Ascending aorta (tissue), 2 donors: ENCODE measurements around the gene CCDC74B. TPM values are rescaled to one million over a fixed set of nuclear protein-coding genes. Genes with fewer than 3 reads are reported as not detected.
"Not testable (repeated sequence)": the region's sequence is repeated elsewhere in the genome, so short reads cannot be mapped to it uniquely, and the experiment has no call there.

Experiments used
- DNase-seq, 2 donors: peaks; one replicate each; pipeline ENCODE4 v3.0.0-alpha.2; 2019; ENCODE audit warnings: low spot score in 2 of 2
- H3K27ac ChIP-seq, 2 donors: fragments of 200-600 bp; sonication (generic); one replicate each; pipeline ENCODE4 v1.5.1; 2016 to 2017; ENCODE audit warnings: mild to moderate bottlenecking in 1 of 2
- H3K27me3 ChIP-seq: fragments of 200-600 bp; sonication (generic); one replicate; pipeline ENCODE4 v1.5.1; 2017
- H3K36me3 ChIP-seq, 2 donors: fragments of 200-600 bp; sonication (generic); one replicate each; pipeline ENCODE4 v1.5.1; 2016
- H3K4me1 ChIP-seq, 2 donors: fragments of 200-600 bp; sonication (generic); one replicate each; pipeline ENCODE4 v1.5.1; 2016 to 2017; ENCODE audit warnings: mild to moderate bottlenecking in 1 of 2
- H3K4me3 ChIP-seq, 2 donors: fragments of 200-600 bp; sonication (generic); one replicate each; pipeline ENCODE4 v1.5.1; 2016 to 2017; ENCODE audit warnings: mild to moderate bottlenecking in 1 of 2
- H3K9me3 ChIP-seq, 2 donors: fragments of 200-600 bp; sonication (generic); one replicate each; pipeline ENCODE4 v1.5.1; 2016
- intact Hi-C: fragments of 100-400 bp; cut with DNase I; formaldehyde crosslinking; loops from one replicate; pipeline ENCODE4 v1.15.1; 2023
- total RNA-seq: library from RNA; depleted of rRNA; stranded (reverse); fragments of >200 nt; gene quantifications from one replicate; pipeline ENCODE4 v1.1.0, GENCODE V29; 2016
- TF ChIP-seq, protein P1 (sequence below), 3 experiments: fragments of 200-600 bp in 2 of 3; fragments of 450-650 bp in 1 of 3; sonication (generic) in 2 of 3; IDR thresholded peaks; one replicate each; pipeline ENCODE4 v1.5.1; 2016 to 2019; ENCODE audit warnings: antibody characterized with exemption in 3 of 3, mild to moderate bottlenecking in 1 of 3, moderate library complexity in 1 of 3

Gene CCDC74B
- total RNA-seq, 1 donor from 2014 or later, result 2.3 TPM

- intact Hi-C loops, result no loop called here
- Histone ChIP-seq H3K36me3 (peaks cover 31 to 32% of the 10 kb centered on the region in 2 donors), H3K27ac (no peak overlapping the region), H3K9me3 (no peaks in the 10 kb centered on the region), H3K27me3 (no peaks in the 10 kb centered on the region), H3K4me3 (no peak overlapping the region), H3K4me1 (peaks cover 0 to under 1% of the 10 kb centered on the region in 2 donors)
- TF ChIP-seq, protein P1, sequence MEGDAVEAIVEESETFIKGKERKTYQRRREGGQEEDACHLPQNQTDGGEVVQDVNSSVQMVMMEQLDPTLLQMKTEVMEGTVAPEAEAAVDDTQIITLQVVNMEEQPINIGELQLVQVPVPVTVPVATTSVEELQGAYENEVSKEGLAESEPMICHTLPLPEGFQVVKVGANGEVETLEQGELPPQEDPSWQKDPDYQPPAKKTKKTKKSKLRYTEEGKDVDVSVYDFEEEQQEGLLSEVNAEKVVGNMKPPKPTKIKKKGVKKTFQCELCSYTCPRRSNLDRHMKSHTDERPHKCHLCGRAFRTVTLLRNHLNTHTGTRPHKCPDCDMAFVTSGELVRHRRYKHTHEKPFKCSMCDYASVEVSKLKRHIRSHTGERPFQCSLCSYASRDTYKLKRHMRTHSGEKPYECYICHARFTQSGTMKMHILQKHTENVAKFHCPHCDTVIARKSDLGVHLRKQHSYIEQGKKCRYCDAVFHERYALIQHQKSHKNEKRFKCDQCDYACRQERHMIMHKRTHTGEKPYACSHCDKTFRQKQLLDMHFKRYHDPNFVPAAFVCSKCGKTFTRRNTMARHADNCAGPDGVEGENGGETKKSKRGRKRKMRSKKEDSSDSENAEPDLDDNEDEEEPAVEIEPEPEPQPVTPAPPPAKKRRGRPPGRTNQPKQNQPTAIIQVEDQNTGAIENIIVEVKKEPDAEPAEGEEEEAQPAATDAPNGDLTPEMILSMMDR (IDR thresholded peaks at IDR 0.05), result no peak
- DNase-seq, result peak in 1 of 2 donors; percentile 45
Measured at GRCh38 chr2:130150181-130151144, 5.6 kb upstream of the CCDC74B start.

- intact Hi-C loops, H3K27me3 ChIP-seq, H3K4me3 ChIP-seq, H3K27ac ChIP-seq, H3K9me3 ChIP-seq, H3K4me1 ChIP-seq: not testable (repeated sequence)
- peaks cover 15 to 16% of the 10 kb centered on the region in 2 donors for H3K36me3 ChIP-seq
- DNase-seq, result peak in 1 of 2 donors; percentile 18
Measured at GRCh38 chr2:130148515-130148914, 3.6 kb upstream of the CCDC74B start.

GRCh38 chr2:130143266-130144039 lies 1.5 kb downstream of the CCDC74B start:
- peak in 1 of 2 donors; percentile 44 for DNase-seq
- H3K27me3 ChIP-seq, intact Hi-C loops, H3K9me3 ChIP-seq, H3K27ac ChIP-seq, H3K36me3 ChIP-seq, H3K4me1 ChIP-seq: not testable (repeated sequence)
- H3K4me3 ChIP-seq, result peak overlapping the region in 1 of 2 donors; percentile 61

DNA sequence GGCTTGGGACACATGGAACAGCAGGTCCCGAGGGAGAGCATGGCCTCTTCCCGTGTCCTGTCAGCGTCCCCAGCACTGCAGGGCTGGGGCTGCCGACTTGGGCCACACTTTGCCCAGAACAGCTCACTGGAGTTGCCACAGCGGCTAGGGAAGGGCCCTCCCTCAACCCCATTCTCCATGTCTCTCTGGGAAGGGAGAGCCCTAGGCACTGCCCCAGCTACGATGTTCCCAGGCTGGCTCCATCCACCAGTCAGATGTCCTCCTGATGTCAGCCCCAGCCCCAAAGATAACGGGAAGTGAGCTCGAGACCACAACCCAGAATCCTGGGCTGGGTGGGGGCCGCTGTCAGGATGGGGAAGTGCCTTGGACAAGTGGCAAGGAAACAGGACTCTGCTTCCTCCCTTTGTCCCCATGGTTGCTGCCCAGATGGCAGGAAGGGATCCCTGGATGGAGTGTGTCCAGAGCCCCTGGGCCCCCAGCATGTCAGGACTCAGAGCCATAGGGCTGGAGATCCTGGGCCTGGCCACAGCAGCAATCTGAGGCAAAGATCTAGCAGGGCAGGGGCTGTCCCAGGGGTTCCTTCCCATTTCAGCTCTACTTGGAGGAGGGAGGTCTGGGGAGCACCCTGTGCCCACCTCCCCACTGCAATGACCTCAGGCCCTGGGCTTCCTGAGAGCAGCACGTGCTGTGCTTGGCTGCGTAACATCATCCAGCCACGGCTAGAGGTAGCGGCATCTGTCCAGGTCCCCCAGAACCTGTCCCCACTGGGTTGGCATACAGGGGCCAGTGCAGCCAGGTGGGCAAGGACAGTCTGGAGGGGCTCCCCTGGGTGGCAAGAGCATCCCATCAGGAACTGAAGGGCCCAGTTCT lies 2.3 kb downstream of the CCDC74B start:
- DNase-seq, result peak in 1 of 2 donors; percentile 35
- H3K27ac ChIP-seq, H3K4me1 ChIP-seq, H3K9me3 ChIP-seq, H3K27me3 ChIP-seq, H3K36me3 ChIP-seq, intact Hi-C loops, H3K4me3 ChIP-seq: not testable (repeated sequence)

DNA sequence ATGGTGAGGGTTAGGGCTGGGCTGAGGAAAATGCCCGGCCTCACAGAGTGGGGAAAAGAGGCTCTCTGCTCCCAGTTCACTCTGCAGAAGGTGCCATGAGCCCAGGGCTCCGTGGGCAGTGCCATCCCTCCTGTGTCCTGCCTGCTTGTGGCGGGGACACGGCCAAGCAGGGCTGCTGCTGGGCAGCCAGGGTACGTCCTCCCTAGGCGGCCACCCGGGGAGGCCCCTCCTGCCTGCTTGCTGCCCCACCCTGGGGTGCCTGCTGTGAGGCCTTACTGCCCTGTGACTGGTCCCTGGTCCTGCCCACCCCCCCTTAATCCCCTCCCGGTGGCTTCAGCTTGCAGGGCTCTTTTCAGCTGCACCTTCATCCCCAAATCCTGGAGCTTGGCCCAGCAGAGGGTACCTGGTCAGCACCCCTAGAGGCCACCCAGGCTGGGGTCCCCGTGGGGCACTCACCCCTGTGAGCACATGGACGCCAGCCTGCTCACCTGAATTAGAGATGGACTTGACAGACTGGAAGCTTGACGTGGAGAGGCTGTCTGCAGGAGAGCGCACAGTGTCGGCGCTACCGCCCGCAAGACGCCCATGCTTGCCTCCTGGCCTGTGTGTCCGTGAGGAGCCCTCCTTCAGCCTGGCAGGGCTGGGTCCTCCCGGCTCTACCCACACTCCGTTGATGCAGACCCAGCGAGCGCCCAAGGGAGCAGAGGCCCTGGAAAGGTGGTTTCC lies 3.1 kb downstream of the CCDC74B start:
- H3K27ac ChIP-seq, H3K36me3 ChIP-seq, H3K27me3 ChIP-seq, H3K4me1 ChIP-seq, H3K4me3 ChIP-seq, H3K9me3 ChIP-seq, intact Hi-C loops: not testable (repeated sequence)
- DNase-seq, result peak in 1 of 2 donors; percentile 44

DNA sequence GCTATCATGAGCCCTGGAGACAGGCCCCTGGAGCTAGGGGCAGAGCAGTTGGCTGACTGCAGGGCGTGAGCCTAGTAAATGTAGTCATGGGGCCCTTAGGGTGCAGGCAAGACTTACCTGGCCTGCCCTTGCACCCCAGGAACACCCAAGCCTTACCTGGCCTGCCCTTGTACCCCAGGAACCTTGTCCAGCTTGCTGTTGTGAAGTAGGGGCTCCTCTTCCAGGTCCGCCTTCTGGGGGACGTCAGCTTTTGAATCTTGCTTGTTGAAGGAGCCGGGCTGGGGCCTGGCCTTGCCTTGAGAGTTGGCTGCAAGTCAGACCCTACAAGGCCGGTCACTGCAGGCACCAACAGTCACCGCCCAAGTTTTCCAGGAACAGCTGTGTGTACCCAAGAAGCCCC lies 3.9 kb downstream of the CCDC74B start:
- intact Hi-C loops, H3K4me1 ChIP-seq, H3K9me3 ChIP-seq, H3K27me3 ChIP-seq, H3K4me3 ChIP-seq, H3K36me3 ChIP-seq, H3K27ac ChIP-seq: not testable (repeated sequence)
- DNase-seq, result peak in 1 of 2 donors; percentile 30

- H3K4me1 ChIP-seq, H3K9me3 ChIP-seq, H3K4me3 ChIP-seq, H3K36me3 ChIP-seq, intact Hi-C loops, H3K27ac ChIP-seq, H3K27me3 ChIP-seq: not testable (repeated sequence)
- DNase-seq, result peak in 1 of 2 donors; percentile 45
Measured at GRCh38 chr2:130140516-130140915, 4.4 kb downstream of the CCDC74B start.

DNA sequence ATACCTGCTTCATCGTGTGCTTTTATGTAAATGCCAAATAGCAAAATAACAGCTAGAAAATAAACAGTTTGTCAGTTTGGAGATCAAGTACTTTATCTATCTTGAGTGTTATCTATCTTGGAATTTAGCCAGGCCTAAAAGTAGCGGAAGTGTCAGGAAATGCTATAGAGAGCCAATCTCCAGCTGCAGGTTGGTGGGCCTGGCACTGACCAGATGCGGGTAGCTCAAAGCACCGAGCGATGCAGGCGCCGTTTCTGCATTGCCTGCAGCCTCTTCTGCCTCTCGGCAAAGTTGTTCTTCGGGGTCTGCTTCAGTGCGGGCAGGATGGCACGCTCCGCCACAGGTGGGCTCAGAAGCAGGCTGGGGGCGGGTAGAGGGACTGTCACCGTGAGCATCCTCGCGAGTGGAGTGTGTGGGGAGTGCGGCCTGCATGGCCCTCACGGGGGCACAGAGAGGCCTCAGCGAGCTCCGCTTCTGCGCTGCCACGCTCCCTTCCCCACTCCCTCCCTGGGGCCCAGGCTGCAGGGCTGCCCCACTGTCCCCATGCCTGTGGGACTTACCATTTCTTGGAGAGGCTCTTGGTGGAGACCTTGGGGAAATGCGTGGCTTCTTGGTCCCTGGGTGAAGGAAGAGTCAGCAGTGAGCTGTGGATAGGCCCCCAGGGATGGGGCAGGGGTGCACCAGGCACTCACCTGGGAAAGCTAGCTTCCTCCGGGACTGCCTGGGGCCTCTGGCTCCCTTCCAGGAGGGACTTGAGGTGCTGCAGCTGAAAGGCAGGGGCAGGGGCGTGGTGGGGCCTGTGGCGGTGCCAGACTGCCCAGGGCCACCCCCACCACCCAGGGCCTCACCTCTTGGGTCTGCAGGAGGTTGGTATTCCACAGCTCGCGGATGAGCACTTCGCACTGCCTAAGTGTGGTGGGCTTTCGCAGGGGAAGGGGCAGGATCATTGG lies 5.3 kb downstream of the CCDC74B start:
- H3K36me3 ChIP-seq, H3K4me3 ChIP-seq, H3K27me3 ChIP-seq, H3K27ac ChIP-seq, H3K4me1 ChIP-seq, H3K9me3 ChIP-seq, intact Hi-C loops: not testable (repeated sequence)
- peak in 1 of 2 donors; percentile 35 for DNase-seq

GRCh38 chr2:130138841-130139251 lies 6.1 kb downstream of the CCDC74B start:
- H3K4me3 ChIP-seq, H3K9me3 ChIP-seq, H3K27me3 ChIP-seq, H3K4me1 ChIP-seq, H3K27ac ChIP-seq, H3K36me3 ChIP-seq, intact Hi-C loops: not testable (repeated sequence)
- DNase-seq, result peak in 1 of 2 donors; percentile 16

DNA sequence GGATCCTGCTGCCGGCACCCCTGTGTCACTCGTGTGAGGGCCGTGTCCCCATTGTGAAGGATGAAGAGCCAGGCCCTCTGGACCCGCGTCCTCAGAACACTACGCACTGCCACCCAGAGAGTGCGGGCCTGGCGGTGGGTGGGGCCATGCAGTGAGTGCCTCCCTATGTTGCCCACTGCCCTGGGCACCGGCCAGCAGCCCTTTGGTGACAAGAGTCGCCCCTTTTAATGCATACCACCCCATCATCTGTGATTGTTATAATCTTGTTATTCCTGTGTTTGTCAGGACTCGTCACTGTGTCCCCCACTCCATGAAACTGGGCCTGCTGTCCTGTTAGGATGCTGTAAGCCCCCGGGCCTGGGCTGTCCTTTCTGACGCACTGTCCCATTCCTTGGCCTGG lies 6.6 kb downstream of the CCDC74B start:
- H3K27ac ChIP-seq, H3K36me3 ChIP-seq, H3K4me3 ChIP-seq, H3K9me3 ChIP-seq, H3K27me3 ChIP-seq, DNase-seq, intact Hi-C loops, H3K4me1 ChIP-seq: not testable (repeated sequence)

DNA sequence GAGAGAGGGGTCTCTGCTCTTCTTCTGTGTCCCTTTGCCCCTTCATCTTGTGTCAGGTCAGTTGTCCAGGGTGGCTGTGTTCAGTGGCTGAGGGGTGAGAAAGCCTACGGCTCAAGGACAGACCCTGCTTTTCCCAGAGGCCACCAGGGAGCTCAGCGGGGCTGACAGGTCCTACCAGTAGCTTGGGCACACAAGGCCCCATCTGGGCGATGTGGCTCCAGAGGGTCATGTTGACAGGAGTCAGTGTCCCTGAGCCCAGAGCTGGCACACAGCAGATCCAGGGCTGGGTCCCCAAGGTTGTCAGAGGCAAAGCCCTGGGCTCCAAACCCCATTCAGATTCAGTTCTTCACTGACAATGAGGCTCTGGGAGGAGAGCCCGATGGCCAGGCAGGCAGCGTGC lies 7.8 kb downstream of the CCDC74B start:
- H3K27ac ChIP-seq, H3K27me3 ChIP-seq, intact Hi-C loops, H3K36me3 ChIP-seq, H3K9me3 ChIP-seq, H3K4me1 ChIP-seq, H3K4me3 ChIP-seq: not testable (repeated sequence)
- DNase-seq, result peak in 1 of 2 donors; percentile 35
